ENCODE measurements around the gene RPP40.

RPP40 gene

GRCh38 chr6:4965562-4966389, 38.1 kb downstream of the RPP40 start:
- Mint-ChIP-seq H3K4me1 (no peaks in the 10 kb centered on the region), H3K4me3 (no peak overlapping the region), H3K27me3 (peaks cover 1% of the 10 kb centered on the region), H3K36me3 (no peaks in the 10 kb centered on the region), H3K9me3 (no peaks in the 10 kb centered on the region), H3K27ac (no peak overlapping the region)

GRCh38 chr6:4964675-4965561, 38.9 kb downstream of the RPP40 start:
- no peaks in the 10 kb centered on the region for H3K36me3 Mint-ChIP-seq
- H3K4me3 Mint-ChIP-seq, result no peak overlapping the region
- H3K27me3 Mint-ChIP-seq, result peaks cover 1% of the 10 kb centered on the region

GRCh38 chr6:4962905-4963304, 40.9 kb downstream of the RPP40 start:
- H3K4me3 Mint-ChIP-seq, result no peak overlapping the region
- H3K36me3 Mint-ChIP-seq, result no peaks in the 10 kb centered on the region
- no peak overlapping the region for H3K27ac Mint-ChIP-seq
- peaks cover 1% of the 10 kb centered on the region for H3K27me3 Mint-ChIP-seq
- H3K9me3 Mint-ChIP-seq, result peaks cover 5% of the 10 kb centered on the region
- H3K4me1 Mint-ChIP-seq, result no peaks in the 10 kb centered on the region

More at GRCh38 chr6:4964675-4965561, 38.9 kb downstream of the RPP40 start:
- no peaks in the 10 kb centered on the region for H3K4me1 Mint-ChIP-seq
- no peak overlapping the region for H3K27ac Mint-ChIP-seq
- peaks cover 5% of the 10 kb centered on the region for H3K9me3 Mint-ChIP-seq

- no peaks in the 10 kb centered on the region for H3K4me1 Mint-ChIP-seq
- H3K27me3 Mint-ChIP-seq, result peaks cover 1% of the 10 kb centered on the region
- H3K27ac Mint-ChIP-seq, result no peak overlapping the region
- no peak overlapping the region for H3K4me3 Mint-ChIP-seq
- peaks cover 5% of the 10 kb centered on the region for H3K9me3 Mint-ChIP-seq
- H3K36me3 Mint-ChIP-seq, result no peaks in the 10 kb centered on the region
Measured at GRCh38 chr6:4961322-4962168, 42.3 kb downstream of the RPP40 start.

- Mint-ChIP-seq H3K36me3 (peaks cover 2% of the 10 kb centered on the region), H3K4me1 (no peaks in the 10 kb centered on the region), H3K9me3 (peaks cover 5% of the 10 kb centered on the region), H3K27ac (no peak overlapping the region), H3K27me3 (no peaks in the 10 kb centered on the region), H3K4me3 (no peak overlapping the region)
Measured at GRCh38 chr6:4958624-4959023, 45.2 kb downstream of the RPP40 start.

GRCh38 chr6:4957521-4958231, 46.2 kb downstream of the RPP40 start:
- no peaks in the 10 kb centered on the region for H3K27me3 Mint-ChIP-seq
- H3K4me3 Mint-ChIP-seq, result no peak overlapping the region
- H3K4me1 Mint-ChIP-seq, result no peaks in the 10 kb centered on the region
- H3K9me3 Mint-ChIP-seq, result peaks cover 5% of the 10 kb centered on the region
- peaks cover 3% of the 10 kb centered on the region for H3K36me3 Mint-ChIP-seq
- H3K27ac Mint-ChIP-seq, result no peak overlapping the region

- H3K9me3 Mint-ChIP-seq, result peaks cover 5% of the 10 kb centered on the region
- peaks cover 3% of the 10 kb centered on the region for H3K36me3 Mint-ChIP-seq
- H3K4me1 Mint-ChIP-seq, result no peaks in the 10 kb centered on the region
- no peak overlapping the region for H3K27ac Mint-ChIP-seq
- H3K27me3 Mint-ChIP-seq, result no peaks in the 10 kb centered on the region
- H3K4me3 Mint-ChIP-seq, result no peak overlapping the region
Measured at GRCh38 chr6:4956625-4957024, 47.2 kb downstream of the RPP40 start.

- H3K4me1 Mint-ChIP-seq, result no peaks in the 10 kb centered on the region
- H3K9me3 Mint-ChIP-seq, result no peaks in the 10 kb centered on the region
- H3K27me3 Mint-ChIP-seq, result no peaks in the 10 kb centered on the region
- H3K4me3 Mint-ChIP-seq, result no peak overlapping the region
- H3K36me3 Mint-ChIP-seq, result peaks cover 5% of the 10 kb centered on the region
- H3K27ac Mint-ChIP-seq, result no peak overlapping the region
Measured at GRCh38 chr6:4953440-4953839, 50.4 kb downstream of the RPP40 start.

GRCh38 chr6:4950836-4951533, 52.9 kb downstream of the RPP40 start:
- H3K4me1 Mint-ChIP-seq, result no peaks in the 10 kb centered on the region
- H3K9me3 Mint-ChIP-seq, result no peaks in the 10 kb centered on the region
- H3K4me3 Mint-ChIP-seq, result no peak overlapping the region
- peaks cover 5% of the 10 kb centered on the region for H3K36me3 Mint-ChIP-seq
- no peak overlapping the region for H3K27ac Mint-ChIP-seq
- no peaks in the 10 kb centered on the region for H3K27me3 Mint-ChIP-seq

GRCh38 chr6:4950076-4950475, 53.8 kb downstream of the RPP40 start:
- peaks cover 5% of the 10 kb centered on the region for H3K36me3 Mint-ChIP-seq
- H3K27ac Mint-ChIP-seq, result no peak overlapping the region

GRCh38 chr6:4948781-4949450, 54.9 kb downstream of the RPP40 start:
- no peaks in the 10 kb centered on the region for H3K4me1 Mint-ChIP-seq
- no peaks in the 10 kb centered on the region for H3K27me3 Mint-ChIP-seq
- no peak overlapping the region for H3K4me3 Mint-ChIP-seq
- H3K9me3 Mint-ChIP-seq, result no peaks in the 10 kb centered on the region
- peaks cover 9% of the 10 kb centered on the region for H3K36me3 Mint-ChIP-seq
- no peak overlapping the region for H3K27ac Mint-ChIP-seq

More at GRCh38 chr6:4950076-4950475, 53.8 kb downstream of the RPP40 start:
- Mint-ChIP-seq H3K4me1 (no peaks in the 10 kb centered on the region), H3K4me3 (no peak overlapping the region), H3K9me3 (no peaks in the 10 kb centered on the region), H3K27me3 (no peaks in the 10 kb centered on the region)

GRCh38 chr6:4947716-4948115, 56.1 kb downstream of the RPP40 start:
- Mint-ChIP-seq H3K36me3 (peaks cover 10% of the 10 kb centered on the region), H3K27ac (no peak overlapping the region), H3K9me3 (no peaks in the 10 kb centered on the region), H3K4me3 (no peak overlapping the region), H3K4me1 (peaks cover 4% of the 10 kb centered on the region), H3K27me3 (no peaks in the 10 kb centered on the region)

- no peak overlapping the region for H3K27ac Mint-ChIP-seq
- H3K4me3 Mint-ChIP-seq, result no peak overlapping the region
- no peaks in the 10 kb centered on the region for H3K27me3 Mint-ChIP-seq
- H3K36me3 Mint-ChIP-seq, result peaks cover 13% of the 10 kb centered on the region
- H3K4me1 Mint-ChIP-seq, result peaks cover 16% of the 10 kb centered on the region
- H3K9me3 Mint-ChIP-seq, result no peaks in the 10 kb centered on the region
Measured at GRCh38 chr6:4946521-4946920, 57.3 kb downstream of the RPP40 start.
